HFFc6 (cell line): ENCODE measurements around the gene LRFN2. TPM values are rescaled to one million over a fixed set of nuclear protein-coding genes. Genes with fewer than 3 reads are reported as not detected.

Experiments used
- DNase-seq: peaks from one replicate; pipeline ENCODE4 v3.0.0-alpha.2; 2018
- H3K27ac Mint-ChIP-seq: 2 replicates; pipeline ENCODE4 v1.8.0; 2020; ENCODE audit warnings: mild to moderate bottlenecking, mixed read lengths
- H3K27me3 Mint-ChIP-seq: 2 replicates; pipeline ENCODE4 v1.8.0; 2021; ENCODE audit warnings: mild to moderate bottlenecking, moderate library complexity, mixed read lengths; ENCODE audit not compliant: insufficient read depth
- H3K36me3 Mint-ChIP-seq: 2 replicates; pipeline ENCODE4 v1.8.0; 2021; ENCODE audit warnings: low read depth, mixed read lengths
- H3K4me1 Mint-ChIP-seq: 2 replicates; pipeline ENCODE4 v1.8.0; 2020; ENCODE audit warnings: low read depth, mixed read lengths
- H3K4me3 Mint-ChIP-seq: 2 replicates; pipeline ENCODE4 v1.8.0; 2020; ENCODE audit warnings: mild to moderate bottlenecking, moderate library complexity, mixed read lengths
- H3K9me3 Mint-ChIP-seq: 2 replicates; pipeline ENCODE4 v1.8.0; 2020; ENCODE audit warnings: mild to moderate bottlenecking, mixed read lengths
- total RNA-seq, 6 experiments: library from RNA; stranded (reverse); fragmentation: NEBNext Ultra II Directional; extraction: Animal tissue kit (Norgen Biotek cat#: 25700); gene quantifications; 2 replicates in 1 of 6; 3 replicates in 5 of 6; pipeline ENCODE4 v1.2.3, GENCODE V29; 2021
- TF ChIP-seq, protein P1 (sequence below): fragments of 200-600 bp; sonication (generic); IDR thresholded peaks from 2 replicates; pipeline ENCODE4 v1.5.0; 2021; ENCODE audit warnings: antibody characterized with exemption, mild to moderate bottlenecking

The LRFN2 gene
- total RNA-seq, 6 experiments from 2014 or later: not detected

DNA sequence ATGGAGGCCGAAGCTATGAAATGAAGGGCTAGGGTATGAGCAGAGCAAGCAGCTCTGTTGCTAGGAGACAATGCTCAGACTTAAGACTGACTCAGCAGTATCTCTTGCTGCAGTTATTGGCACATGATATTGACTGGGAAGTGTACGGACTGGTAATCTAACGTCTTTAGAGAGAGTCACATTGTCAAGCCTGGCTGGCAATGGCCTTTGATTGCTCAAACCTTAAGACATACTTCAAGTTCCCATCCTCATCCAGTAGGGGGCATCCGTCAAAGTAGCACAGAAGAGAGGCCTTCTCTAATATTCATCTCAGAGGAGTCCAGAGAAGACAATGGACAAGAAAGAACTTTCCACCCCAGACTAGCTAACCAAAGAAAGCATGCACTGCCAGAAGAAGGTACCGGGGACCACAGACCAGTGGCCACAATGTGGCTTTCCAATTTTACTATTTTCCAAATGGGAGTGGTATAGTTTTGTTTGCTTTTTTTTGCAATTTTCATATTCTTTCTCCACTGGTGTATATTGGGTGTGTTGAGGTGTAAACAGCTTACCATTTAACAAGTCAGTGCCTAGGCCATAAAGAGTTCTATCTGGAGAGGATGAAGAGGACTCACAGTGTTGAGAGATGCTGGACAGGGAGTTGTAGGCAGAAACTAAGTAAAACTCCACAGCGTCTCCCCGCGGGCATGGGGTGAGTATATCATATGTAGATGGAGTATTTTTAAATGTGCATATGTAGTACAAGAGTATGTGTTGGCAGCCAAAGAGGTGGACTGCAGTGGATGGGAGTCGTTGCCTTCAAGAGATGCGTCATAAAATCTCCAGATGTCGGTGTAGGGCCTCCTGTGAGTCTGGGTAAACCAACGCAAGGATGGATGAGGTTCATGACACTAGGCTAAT, 36.7 kb downstream of the LRFN2 start:
- no peaks in the 10 kb centered on the region for H3K4me1 Mint-ChIP-seq
- no peaks in the 10 kb centered on the region for H3K36me3 Mint-ChIP-seq
- DNase-seq: peak; percentile 47
- H3K4me3 Mint-ChIP-seq: no peak overlapping the region
- TF ChIP-seq, protein P1, sequence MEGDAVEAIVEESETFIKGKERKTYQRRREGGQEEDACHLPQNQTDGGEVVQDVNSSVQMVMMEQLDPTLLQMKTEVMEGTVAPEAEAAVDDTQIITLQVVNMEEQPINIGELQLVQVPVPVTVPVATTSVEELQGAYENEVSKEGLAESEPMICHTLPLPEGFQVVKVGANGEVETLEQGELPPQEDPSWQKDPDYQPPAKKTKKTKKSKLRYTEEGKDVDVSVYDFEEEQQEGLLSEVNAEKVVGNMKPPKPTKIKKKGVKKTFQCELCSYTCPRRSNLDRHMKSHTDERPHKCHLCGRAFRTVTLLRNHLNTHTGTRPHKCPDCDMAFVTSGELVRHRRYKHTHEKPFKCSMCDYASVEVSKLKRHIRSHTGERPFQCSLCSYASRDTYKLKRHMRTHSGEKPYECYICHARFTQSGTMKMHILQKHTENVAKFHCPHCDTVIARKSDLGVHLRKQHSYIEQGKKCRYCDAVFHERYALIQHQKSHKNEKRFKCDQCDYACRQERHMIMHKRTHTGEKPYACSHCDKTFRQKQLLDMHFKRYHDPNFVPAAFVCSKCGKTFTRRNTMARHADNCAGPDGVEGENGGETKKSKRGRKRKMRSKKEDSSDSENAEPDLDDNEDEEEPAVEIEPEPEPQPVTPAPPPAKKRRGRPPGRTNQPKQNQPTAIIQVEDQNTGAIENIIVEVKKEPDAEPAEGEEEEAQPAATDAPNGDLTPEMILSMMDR: peak; percentile 83
- no peak overlapping the region for H3K27ac Mint-ChIP-seq
- H3K27me3 Mint-ChIP-seq: peaks cover 8% of the 10 kb centered on the region
- H3K9me3 Mint-ChIP-seq: no peaks in the 10 kb centered on the region

DNA sequence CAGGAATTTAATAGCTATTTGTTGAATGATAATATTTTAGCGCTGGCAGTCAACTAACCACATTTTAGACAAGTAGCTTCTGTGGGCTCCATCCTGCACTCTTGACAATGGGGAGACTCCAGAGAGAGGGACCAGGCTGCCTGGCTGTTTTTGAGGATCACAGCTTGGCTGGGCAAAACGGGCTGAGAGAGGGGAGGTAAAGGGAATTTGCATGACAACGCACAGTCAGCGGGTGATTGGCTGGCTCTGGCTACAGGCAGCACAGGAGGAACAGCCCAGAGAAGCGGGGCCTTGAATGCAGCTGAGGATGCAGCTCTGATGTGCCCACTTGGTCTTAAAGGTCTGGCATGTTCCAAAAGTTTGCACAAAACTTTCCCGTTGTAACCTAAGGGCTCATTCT, 41.2 kb downstream of the LRFN2 start:
- Mint-ChIP-seq H3K36me3 (no peaks in the 10 kb centered on the region), H3K27me3 (peaks cover 15% of the 10 kb centered on the region), H3K9me3 (no peaks in the 10 kb centered on the region), H3K4me3 (no peak overlapping the region), H3K27ac (no peak overlapping the region), H3K4me1 (no peaks in the 10 kb centered on the region)
- no peak for DNase-seq
- TF ChIP-seq, protein P1: no peak

DNA sequence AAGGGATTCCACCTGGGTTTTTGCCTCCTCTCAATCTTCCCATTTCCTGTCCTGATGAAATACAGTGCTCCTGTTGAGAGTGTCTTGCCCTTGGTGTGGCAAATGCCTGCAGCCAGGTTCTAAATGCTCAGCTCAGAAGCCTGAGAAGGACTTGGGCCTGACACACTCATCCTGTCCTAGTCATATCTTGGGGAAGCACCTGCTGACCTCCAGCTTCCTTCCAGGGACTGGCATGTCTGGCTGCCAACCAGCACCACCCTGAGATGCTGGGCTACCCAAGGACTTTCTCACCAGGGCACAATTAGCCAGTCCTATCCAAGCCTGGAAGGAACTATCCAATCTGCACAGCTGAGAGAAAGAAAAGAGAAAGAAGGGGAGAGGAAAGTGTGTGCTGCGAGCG, 43.4 kb downstream of the LRFN2 start:
- Mint-ChIP-seq H3K27me3 (peaks cover 20% of the 10 kb centered on the region; the same call in 1 of the 2 replicates), H3K4me3 (no peak overlapping the region), H3K27ac (no peak overlapping the region), H3K36me3 (no peaks in the 10 kb centered on the region), H3K4me1 (no peaks in the 10 kb centered on the region), H3K9me3 (no peaks in the 10 kb centered on the region)
- TF ChIP-seq, protein P1: no peak
- DNase-seq: no peak

DNA sequence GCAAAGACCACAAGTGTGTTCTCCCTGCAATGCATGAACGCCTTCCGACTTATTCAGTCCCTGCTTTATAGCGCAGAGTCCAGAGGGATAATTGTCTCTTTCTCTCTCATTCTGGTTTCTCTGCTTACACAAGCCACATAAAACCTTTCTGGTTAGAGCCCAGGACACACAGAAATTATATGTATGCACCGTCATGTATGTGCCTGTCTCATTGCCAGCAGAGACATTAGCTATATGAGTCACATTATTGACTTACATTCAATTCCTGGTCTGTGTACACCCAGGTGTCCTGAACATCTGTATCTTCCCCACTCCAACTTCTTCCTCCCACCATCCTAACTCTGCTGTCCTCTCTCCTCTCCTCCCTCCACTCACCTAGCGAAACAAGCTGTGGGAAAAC, 44.0 kb downstream of the LRFN2 start:
- Mint-ChIP-seq H3K27ac (no peak overlapping the region), H3K27me3 (peaks cover 20% of the 10 kb centered on the region; the same call in 1 of the 2 replicates), H3K4me3 (no peak overlapping the region), H3K36me3 (no peaks in the 10 kb centered on the region), H3K9me3 (no peaks in the 10 kb centered on the region), H3K4me1 (no peaks in the 10 kb centered on the region)
- no peak for DNase-seq
- TF ChIP-seq, protein P1: no peak

DNA sequence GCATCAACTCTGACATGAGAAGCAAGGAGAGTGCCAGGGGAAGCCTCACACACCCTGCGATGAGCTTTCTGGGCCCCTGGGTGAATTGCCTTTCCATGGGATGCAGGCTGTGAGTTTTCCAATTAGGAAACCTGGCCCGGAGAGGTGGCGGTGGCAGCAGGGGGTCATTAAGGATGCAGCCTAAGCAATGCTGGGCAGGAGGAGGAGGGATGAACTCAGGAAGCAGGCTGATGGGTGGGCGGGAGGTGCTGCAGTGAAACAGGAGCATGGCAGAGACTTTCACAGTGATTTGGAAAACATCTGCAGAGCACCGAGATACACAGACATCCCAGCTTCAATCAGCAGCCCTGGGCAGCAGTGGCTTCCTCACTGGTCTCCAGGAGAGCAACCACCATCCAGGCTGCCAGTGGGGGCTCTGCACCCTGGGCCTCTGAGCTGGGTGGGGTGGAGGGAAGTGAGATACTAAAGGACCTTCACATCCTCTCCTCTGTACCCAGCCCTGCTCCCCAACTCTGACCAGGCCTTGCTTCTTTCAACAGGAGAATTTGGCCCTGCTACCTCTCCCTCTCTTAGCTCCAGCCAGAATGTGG, 44.9 kb downstream of the LRFN2 start:
- Mint-ChIP-seq H3K36me3 (no peaks in the 10 kb centered on the region), H3K4me1 (no peaks in the 10 kb centered on the region), H3K27me3 (peaks cover 20% of the 10 kb centered on the region; the same call in 1 of the 2 replicates), H3K9me3 (no peaks in the 10 kb centered on the region), H3K4me3 (no peak overlapping the region), H3K27ac (no peak overlapping the region)
- TF ChIP-seq, protein P1: no peak
- no peak for DNase-seq
